Peyer's patch (tissue), 4 donors: Measurements from ENCODE around the gene WBP2. TPM values are rescaled to one million over a fixed set of nuclear protein-coding genes. Genes with fewer than 3 reads are reported as not detected.

ENCODE experiments used
- DNase-seq, 3 donors: peaks; one replicate each; pipeline ENCODE4 v3.0.0-alpha.2; 2017 to 2019
- H3K27ac ChIP-seq, 4 donors: fragments of 200-600 bp; sonication (generic); one replicate each; pipeline ENCODE4 v1.5.1; 2016 to 2019
- H3K27me3 ChIP-seq, 2 donors: fragments of 200-600 bp; sonication (generic); one replicate each; pipeline ENCODE4 v1.5.1; 2019
- H3K36me3 ChIP-seq, 3 donors: fragments of 200-600 bp; sonication (generic); one replicate each; pipeline ENCODE4 v1.5.1; 2016 to 2019
- H3K4me1 ChIP-seq, 4 donors: fragments of 200-600 bp; sonication (generic); one replicate each; pipeline ENCODE4 v1.5.1; 2016 to 2019
- H3K4me3 ChIP-seq, 4 donors: fragments of 200-600 bp; sonication (generic); 1 replicate in 3 of 4; 2 replicates in 1 of 4; pipeline ENCODE4 v1.5.1; 2016 to 2019; ENCODE audit warnings: mild to moderate bottlenecking in 1 of 4
- H3K9me3 ChIP-seq, 4 donors: fragments of 200-600 bp; sonication (generic); one replicate each; pipeline ENCODE4 v1.5.1; 2016 to 2019; ENCODE audit warnings: mild to moderate bottlenecking in 1 of 4
- CTCF ChIP-seq, 6 experiments: fragments of 450-650 bp in 4 of 6; fragments of 200-600 bp in 2 of 6; sonication (generic) in 1 of 6; IDR thresholded peaks; one replicate each; pipeline ENCODE4 v1.5.1; 2017 to 2019; ENCODE audit warnings: antibody characterized with exemption in 6 of 6, mild to moderate bottlenecking in 3 of 6, moderate library complexity in 1 of 6
- POLR2A ChIP-seq, 2 donors: fragments of 450-650 bp; IDR thresholded peaks; one replicate each; pipeline ENCODE4 v1.5.1; 2017; ENCODE audit warnings: antibody characterized with exemption in 2 of 2, mild to moderate bottlenecking in 2 of 2, moderate library complexity in 2 of 2
- total RNA-seq, 4 donors: library from RNA; depleted of rRNA; stranded (reverse); fragments of >200 nt; gene quantifications; one replicate each; pipeline ENCODE4 v1.1.0, GENCODE V29; 2016

WBP2 gene
- total RNA-seq, 4 donors from 2014 or later, result 45.4 to 61.4 (median 53.7) TPM

GRCh38 chr17:75808905-75809621, 46.1 kb downstream of the WBP2 start:
- Histone ChIP-seq H3K4me3 (no peak overlapping the region), H3K27ac (peak overlapping the region in 1 of 4 donors; percentile 19), H3K4me1 (no peaks in the 10 kb centered on the region), H3K27me3 (no peaks in the 10 kb centered on the region), H3K9me3 (no peaks in the 10 kb centered on the region), H3K36me3 (peaks cover 0 to 42% (median 0%) of the 10 kb centered on the region in 3 donors)
- peak in 1 of 3 donors; percentile 42 for DNase-seq
- TF ChIP-seq CTCF (IDR thresholded peaks at IDR 0.05) (no peak), POLR2A (IDR thresholded peaks at IDR 0.05) (no peak)

- no peak for TF ChIP-seq POLR2A (IDR thresholded peaks at IDR 0.05)
- no peak for TF ChIP-seq CTCF (IDR thresholded peaks at IDR 0.05)
- H3K4me1 ChIP-seq, result no peaks in the 10 kb centered on the region
- no peaks in the 10 kb centered on the region for H3K9me3 ChIP-seq
- no peaks in the 10 kb centered on the region for H3K27me3 ChIP-seq
- no peak overlapping the region for H3K4me3 ChIP-seq
- H3K27ac ChIP-seq, result peak overlapping the region in 1 of 4 donors; percentile 19
- peaks cover 0 to 38% (median 0%) of the 10 kb centered on the region in 3 donors for H3K36me3 ChIP-seq
- DNase-seq, result peak in 1 of 3 donors; percentile 1
Measured at GRCh38 chr17:75808549-75808904, 46.6 kb downstream of the WBP2 start.

DNA sequence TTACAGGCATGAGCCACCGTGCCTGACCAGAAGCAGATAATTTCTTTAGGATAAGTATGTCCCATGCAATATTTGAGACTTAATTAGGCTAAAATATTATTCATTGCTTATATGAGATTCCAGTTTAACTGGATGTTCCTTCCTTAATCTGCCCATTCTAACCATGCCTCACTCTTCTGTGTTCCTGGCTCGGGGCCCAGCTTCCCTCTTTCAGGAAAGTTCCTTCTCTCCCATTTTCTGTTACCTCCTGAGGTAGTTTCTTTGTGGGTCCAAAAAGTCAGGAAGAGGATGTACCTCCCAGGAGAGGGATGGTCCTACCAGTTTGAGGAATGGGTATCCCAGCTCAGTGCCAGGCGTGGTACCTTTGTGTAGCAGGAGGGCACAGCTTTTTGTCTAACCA, 47.3 kb downstream of the WBP2 start:
- Histone ChIP-seq H3K27ac (no peak overlapping the region), H3K4me3 (no peak overlapping the region)

GRCh38 chr17:75806822-75807500, 48.2 kb downstream of the WBP2 start:
- no peak overlapping the region for H3K4me3 ChIP-seq
- peak in 1 of 3 donors; percentile 14 for DNase-seq
- no peaks in the 10 kb centered on the region for H3K4me1 ChIP-seq
- peaks cover 0 to 23% (median 0%) of the 10 kb centered on the region in 3 donors for H3K36me3 ChIP-seq
- H3K27ac ChIP-seq, result no peak overlapping the region
- H3K27me3 ChIP-seq, result no peaks in the 10 kb centered on the region
- TF ChIP-seq CTCF (IDR thresholded peaks at IDR 0.05) (no peak), POLR2A (IDR thresholded peaks at IDR 0.05) (no peak)
- no peaks in the 10 kb centered on the region for H3K9me3 ChIP-seq

More for the DNA sequence above, 47.3 kb downstream of the WBP2 start:
- Histone ChIP-seq H3K36me3 (peaks cover 0 to 32% (median 0%) of the 10 kb centered on the region in 3 donors), H3K27me3 (no peaks in the 10 kb centered on the region), H3K4me1 (no peaks in the 10 kb centered on the region), H3K9me3 (no peaks in the 10 kb centered on the region)
- no peak for TF ChIP-seq POLR2A (IDR thresholded peaks at IDR 0.05)
- no peak for TF ChIP-seq CTCF (IDR thresholded peaks at IDR 0.05)
- DNase-seq, result peak in 1 of 3 donors; percentile 3

- peaks cover 0 to 15% (median 0%) of the 10 kb centered on the region in 3 donors for H3K36me3 ChIP-seq
- TF ChIP-seq CTCF (IDR thresholded peaks at IDR 0.05) (no peak), POLR2A (IDR thresholded peaks at IDR 0.05) (no peak)
Measured at GRCh38 chr17:75803883-75804282, 51.3 kb downstream of the WBP2 start.

More at GRCh38 chr17:75803883-75804282, 51.3 kb downstream of the WBP2 start:
- DNase-seq, result no peak
- Histone ChIP-seq H3K27ac (no peak overlapping the region), H3K4me3 (no peak overlapping the region), H3K4me1 (no peaks in the 10 kb centered on the region), H3K27me3 (no peaks in the 10 kb centered on the region), H3K9me3 (no peaks in the 10 kb centered on the region)
